PFSK-1 (cell line): ENCODE results near the gene MAP3K6.

Experiments
- FOXP2 ChIP-seq: optimal IDR thresholded peaks from 2 replicates; pipeline ENCODE3; 2011; ENCODE audit warnings: borderline replicate concordance, control low read depth, inconsistent platforms; ENCODE audit not compliant: insufficient read depth; ENCODE audit errors: extremely low read length, extremely low read depth
- POLR2AphosphoS5 ChIP-seq: IDR thresholded peaks from 2 replicates; pipeline ENCODE4 v1.6.1; 2012; ENCODE audit warnings: low read depth, mild to moderate bottlenecking, control low read depth, low read length, moderate library complexity
- REST ChIP-seq, 2 experiments: IDR thresholded peaks; 2 replicates each; pipeline versions ENCODE4 v1.6.1 to v1.8.0; 2011 to 2012; ENCODE audit warnings: low read depth in 2 of 2, low read length in 2 of 2, control low read depth in 1 of 2, inconsistent platforms in 1 of 2, mild to moderate bottlenecking in 1 of 2, moderate library complexity in 1 of 2; ENCODE audit not compliant: insufficient read depth in 1 of 2
- SIN3A ChIP-seq: IDR thresholded peaks from 2 replicates; pipeline ENCODE4 v1.6.1; 2012; ENCODE audit warnings: mild to moderate bottlenecking, low read length, moderate library complexity, borderline replicate concordance; ENCODE audit not compliant: insufficient read depth
- TAF1 ChIP-seq: IDR thresholded peaks from 2 replicates; pipeline ENCODE4 v1.6.1; 2012; ENCODE audit warnings: low read length, control low read depth, borderline replicate concordance; ENCODE audit not compliant: insufficient read depth

MAP3K6 gene

GRCh38 chr1:27359822-27360158 lies 7.0 kb downstream of the MAP3K6 start:
- no peak for TF ChIP-seq FOXP2
- no peak for TF ChIP-seq REST (IDR thresholded peaks at IDR 0.05; ENCODE audit: insufficient read depth in 1 of 2, low read depth in 2 of 2, low read length in 2 of 2)
- no peak for TF ChIP-seq SIN3A
- TF ChIP-seq POLR2AphosphoS5 = no peak
- no peak for TF ChIP-seq TAF1

DNA sequence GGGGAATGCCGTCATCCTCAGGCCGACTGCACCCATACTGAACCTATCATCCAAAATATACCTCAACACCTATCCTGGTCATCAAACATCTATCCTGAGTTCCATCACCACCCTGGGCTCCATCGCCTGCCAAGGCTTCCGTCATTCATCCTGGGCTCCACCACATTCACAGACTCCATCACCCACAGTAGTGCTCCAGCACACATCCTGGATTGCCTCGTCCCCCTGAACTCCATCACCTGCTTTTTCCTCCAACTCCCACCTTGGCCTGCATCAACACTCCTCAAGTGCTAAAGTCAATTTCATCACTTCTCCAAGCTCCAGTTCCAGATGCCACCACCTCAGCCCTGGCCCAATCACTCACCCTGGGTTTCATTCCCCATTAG lies 7.8 kb downstream of the MAP3K6 start:
- no peak for TF ChIP-seq POLR2AphosphoS5
- no peak for TF ChIP-seq SIN3A
- no peak for TF ChIP-seq FOXP2
- no peak for TF ChIP-seq TAF1
- no peak for TF ChIP-seq REST (IDR thresholded peaks at IDR 0.05; ENCODE audit: insufficient read depth in 1 of 2, low read depth in 2 of 2, low read length in 2 of 2)

GRCh38 chr1:27358038-27358927 lies 8.5 kb downstream of the MAP3K6 start:
- TF ChIP-seq FOXP2 (no peak), TAF1 (no peak), SIN3A (no peak), REST (IDR thresholded peaks at IDR 0.05; ENCODE audit: insufficient read depth in 1 of 2, low read depth in 2 of 2, low read length in 2 of 2) (no peak), POLR2AphosphoS5 (no peak)

DNA sequence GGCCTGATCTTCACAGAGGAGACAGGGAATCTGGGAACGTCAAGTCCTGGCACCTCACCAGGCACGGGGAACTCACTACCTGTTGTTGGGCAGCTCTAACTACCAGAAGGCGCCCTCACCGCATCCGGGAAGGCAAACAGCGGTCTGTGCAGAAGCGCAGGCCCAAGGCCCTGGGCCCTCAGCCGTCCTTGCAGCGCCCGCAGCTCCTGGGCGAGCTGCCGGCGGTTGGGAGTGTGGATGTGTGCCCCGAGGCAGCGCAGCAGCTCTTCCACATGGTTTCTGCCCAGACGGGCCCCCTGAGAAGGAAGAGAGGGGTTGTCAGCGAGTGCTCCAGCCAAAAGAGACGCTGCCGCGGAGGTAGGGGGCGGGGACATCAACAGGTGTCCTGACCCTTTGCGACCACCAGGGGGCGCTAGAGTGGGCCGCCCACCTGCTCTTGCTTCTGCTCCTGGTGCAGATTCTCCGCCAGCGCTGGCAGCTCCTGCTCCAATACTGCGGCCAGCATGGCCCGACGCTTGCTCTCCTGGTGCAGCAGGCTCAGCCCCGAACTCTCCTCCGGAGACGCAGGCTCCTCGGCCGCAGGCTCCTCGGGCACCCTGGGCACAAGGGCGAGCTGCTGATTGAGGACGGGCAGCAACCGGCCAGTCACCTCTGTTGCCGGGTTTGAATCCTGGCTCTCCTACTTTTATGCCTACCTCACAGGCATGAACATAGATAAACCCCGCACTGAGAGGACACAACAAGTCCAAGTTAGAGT lies 9.3 kb downstream of the MAP3K6 start:
- TF ChIP-seq SIN3A = no peak
- TF ChIP-seq REST (IDR thresholded peaks at IDR 0.05; ENCODE audit: insufficient read depth in 1 of 2, low read depth in 2 of 2, low read length in 2 of 2) = no peak
- TF ChIP-seq POLR2AphosphoS5 = no peak
- no peak for TF ChIP-seq FOXP2
- no peak for TF ChIP-seq TAF1
